ENCODE data around the gene USP24. TPM values are rescaled to one million over a fixed set of nuclear protein-coding genes. Genes with fewer than 3 reads are reported as not detected.
A peak's percentile ranks its signal among the peaks of the same experiment; 100 is the strongest.

Gene USP24
- total RNA-seq, 4 donors from 2014 or later: 14.9 to 66.1 (median 44.1) TPM

- Histone ChIP-seq H3K4me3 (no peak overlapping the region), H3K27ac (no peak overlapping the region), H3K27me3 (no peaks in the 10 kb centered on the region), H3K36me3 (no peaks in the 10 kb centered on the region), H3K4me1 (no peaks in the 10 kb centered on the region), H3K9me3 (no peaks in the 10 kb centered on the region)
- intact Hi-C loops (cut with DNase I; ENCODE audit: low total_unique reads): loop anchor here (10.0 kb wide), 1 partner anchor 127 kb away; no protein-coding TSS in a partner anchor
- TF ChIP-seq POLR2A (IDR thresholded peaks at IDR 0.05): no peak
- TF ChIP-seq CTCF (IDR thresholded peaks at IDR 0.05): no peak
- no peak for DNase-seq
These were observed 67.6 kb downstream of the USP24 start for GRCh38 chr1:55147524-55147923.

GRCh38 chr1:55146781-55147180 lies 68.4 kb downstream of the USP24 start:
- Histone ChIP-seq H3K27ac (no peak overlapping the region), H3K4me1 (no peaks in the 10 kb centered on the region), H3K36me3 (no peaks in the 10 kb centered on the region), H3K4me3 (no peak overlapping the region), H3K9me3 (no peaks in the 10 kb centered on the region), H3K27me3 (no peaks in the 10 kb centered on the region)
- intact Hi-C loops (cut with DNase I; ENCODE audit: low total_unique reads): loop anchor here (10.0 kb wide), 1 partner anchor 128 kb away; no protein-coding TSS in a partner anchor
- peak in 1 of 2 donors; percentile 41 for DNase-seq
- TF ChIP-seq POLR2A (IDR thresholded peaks at IDR 0.05) (no peak), CTCF (IDR thresholded peaks at IDR 0.05) (no peak)

- no peak overlapping the region for H3K4me3 ChIP-seq
- no peaks in the 10 kb centered on the region for H3K27me3 ChIP-seq
- DNase-seq: no peak
- no peaks in the 10 kb centered on the region for H3K9me3 ChIP-seq
- intact Hi-C loops (cut with DNase I; ENCODE audit: low total_unique reads): loop anchor here (10.0 kb wide), 1 partner anchor 130 kb away; no protein-coding TSS in a partner anchor
- no peak overlapping the region for H3K27ac ChIP-seq
- TF ChIP-seq CTCF (IDR thresholded peaks at IDR 0.05): no peak
- H3K4me1 ChIP-seq: no peaks in the 10 kb centered on the region
- H3K36me3 ChIP-seq: no peaks in the 10 kb centered on the region
These were observed 70.3 kb downstream of the USP24 start for GRCh38 chr1:55144886-55145285.

GRCh38 chr1:55143684-55144083 lies 71.5 kb downstream of the USP24 start:
- no peak overlapping the region for H3K27ac ChIP-seq
- no peak for TF ChIP-seq CTCF (IDR thresholded peaks at IDR 0.05)
- no peak for TF ChIP-seq POLR2A (IDR thresholded peaks at IDR 0.05)
- intact Hi-C loops (cut with DNase I; ENCODE audit: low total_unique reads): loop anchor here (10.0 kb wide), 1 partner anchor 131 kb away; no protein-coding TSS in a partner anchor
- H3K9me3 ChIP-seq: no peaks in the 10 kb centered on the region
- no peaks in the 10 kb centered on the region for H3K4me1 ChIP-seq
- no peak overlapping the region for H3K4me3 ChIP-seq
- H3K36me3 ChIP-seq: no peaks in the 10 kb centered on the region
- H3K27me3 ChIP-seq: no peaks in the 10 kb centered on the region
- no peak for DNase-seq

- TF ChIP-seq POLR2A (IDR thresholded peaks at IDR 0.05) (no peak), CTCF (IDR thresholded peaks at IDR 0.05) (no peak)
- Histone ChIP-seq H3K4me1 (no peaks in the 10 kb centered on the region), H3K27ac (no peak overlapping the region), H3K27me3 (no peaks in the 10 kb centered on the region), H3K9me3 (no peaks in the 10 kb centered on the region), H3K36me3 (no peaks in the 10 kb centered on the region), H3K4me3 (no peak overlapping the region)
- no peak for DNase-seq
- intact Hi-C loops (cut with DNase I; ENCODE audit: low total_unique reads): loop anchor here (10.0 kb wide), 1 partner anchor 133 kb away; no protein-coding TSS in a partner anchor
These were observed 73.8 kb downstream of the USP24 start for GRCh38 chr1:55141295-55141893.

Data from uterus (tissue), 4 donors.